ENCODE data around the gene FCHSD1. TPM values are rescaled to one million over a fixed set of nuclear protein-coding genes. Genes with fewer than 3 reads are reported as not detected.

Gene FCHSD1
- total RNA-seq, 1 donor from 2014 or later: 28.6 TPM

DNA sequence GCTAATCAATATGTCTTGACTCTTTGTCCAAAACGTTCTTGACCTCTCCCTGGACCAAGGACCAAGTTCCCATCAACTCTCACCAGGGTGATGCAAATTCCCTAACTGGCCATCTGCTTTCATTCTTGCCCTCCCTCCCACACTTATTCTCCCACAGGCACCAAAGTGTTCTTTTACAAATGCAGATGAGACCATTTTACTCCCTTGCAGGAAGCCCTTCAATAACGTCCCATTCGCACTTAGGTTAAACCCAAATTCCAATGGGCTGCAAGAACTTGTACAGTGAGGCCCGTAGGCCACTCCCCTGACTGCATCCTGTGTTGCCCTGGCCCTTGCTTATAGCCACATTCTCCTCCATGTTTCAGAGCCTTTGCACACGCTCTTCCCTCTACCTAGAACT lies 23.5 kb upstream of the FCHSD1 start:
- no peaks in the 10 kb centered on the region for H3K27me3 Mint-ChIP-seq (ENCODE audit: unreplicated experiment)
- DNase-seq (ENCODE audit: extremely low spot score, unreplicated experiment): no peak

DNA sequence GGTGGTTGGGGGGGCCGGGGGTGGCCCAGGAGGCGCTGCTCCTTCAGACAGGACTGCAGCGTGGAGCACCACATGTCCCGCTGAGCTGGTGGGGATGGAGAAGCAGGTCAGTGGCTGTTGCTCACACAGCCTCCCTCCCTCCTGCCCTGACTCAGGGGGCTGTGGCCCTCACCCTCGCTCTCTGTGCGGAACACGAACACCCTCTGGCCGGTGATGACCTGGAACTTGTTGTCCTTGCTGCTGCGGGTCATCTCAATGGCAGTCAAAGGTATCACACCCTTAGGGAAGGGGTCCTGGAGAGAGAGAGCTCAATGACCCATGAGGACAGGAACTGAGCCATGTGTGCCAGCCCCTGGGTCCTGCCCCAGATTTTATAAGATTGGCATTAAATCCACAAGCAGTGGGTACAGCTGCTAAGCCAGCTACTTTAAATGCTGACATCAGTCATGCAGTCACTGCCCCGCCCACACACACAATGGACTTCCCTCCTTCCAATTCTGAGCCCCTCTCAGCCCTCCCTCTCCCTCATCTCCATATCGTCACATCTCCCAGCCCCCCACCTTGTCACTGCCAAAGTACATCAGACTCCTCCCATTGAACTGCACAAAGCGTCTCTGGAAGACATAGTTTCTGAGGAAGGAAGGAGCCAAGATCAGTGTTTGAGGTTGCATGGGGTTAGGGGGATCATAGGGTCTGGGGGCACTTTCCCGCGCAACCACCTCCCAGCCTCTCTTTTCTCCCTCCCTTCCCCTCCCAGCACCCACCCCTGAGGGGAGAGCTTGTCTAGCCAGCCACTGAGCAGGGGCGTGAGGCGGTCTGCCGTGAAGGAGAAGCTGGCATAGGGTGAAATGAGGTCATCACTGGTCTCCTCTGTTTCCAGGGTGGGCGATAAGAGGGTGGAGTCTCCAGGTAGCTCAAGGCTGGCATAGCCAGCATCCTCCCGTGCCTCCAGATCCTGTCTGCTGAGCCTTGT lies 21.9 kb upstream of the FCHSD1 start:
- no peak overlapping the region for H3K4me3 Mint-ChIP-seq (ENCODE audit: unreplicated experiment)
- TF ChIP-seq, protein P1, sequence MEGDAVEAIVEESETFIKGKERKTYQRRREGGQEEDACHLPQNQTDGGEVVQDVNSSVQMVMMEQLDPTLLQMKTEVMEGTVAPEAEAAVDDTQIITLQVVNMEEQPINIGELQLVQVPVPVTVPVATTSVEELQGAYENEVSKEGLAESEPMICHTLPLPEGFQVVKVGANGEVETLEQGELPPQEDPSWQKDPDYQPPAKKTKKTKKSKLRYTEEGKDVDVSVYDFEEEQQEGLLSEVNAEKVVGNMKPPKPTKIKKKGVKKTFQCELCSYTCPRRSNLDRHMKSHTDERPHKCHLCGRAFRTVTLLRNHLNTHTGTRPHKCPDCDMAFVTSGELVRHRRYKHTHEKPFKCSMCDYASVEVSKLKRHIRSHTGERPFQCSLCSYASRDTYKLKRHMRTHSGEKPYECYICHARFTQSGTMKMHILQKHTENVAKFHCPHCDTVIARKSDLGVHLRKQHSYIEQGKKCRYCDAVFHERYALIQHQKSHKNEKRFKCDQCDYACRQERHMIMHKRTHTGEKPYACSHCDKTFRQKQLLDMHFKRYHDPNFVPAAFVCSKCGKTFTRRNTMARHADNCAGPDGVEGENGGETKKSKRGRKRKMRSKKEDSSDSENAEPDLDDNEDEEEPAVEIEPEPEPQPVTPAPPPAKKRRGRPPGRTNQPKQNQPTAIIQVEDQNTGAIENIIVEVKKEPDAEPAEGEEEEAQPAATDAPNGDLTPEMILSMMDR (IDR thresholded peaks at IDR 0.05): no peak
- H3K27ac Mint-ChIP-seq (ENCODE audit: unreplicated experiment): no peak overlapping the region
- H3K9me3 Mint-ChIP-seq (ENCODE audit: unreplicated experiment): no peaks in the 10 kb centered on the region
- H3K27me3 Mint-ChIP-seq (ENCODE audit: unreplicated experiment): no peaks in the 10 kb centered on the region
- DNase-seq (ENCODE audit: extremely low spot score, unreplicated experiment): no peak
- no peaks in the 10 kb centered on the region for H3K4me1 Mint-ChIP-seq (ENCODE audit: unreplicated experiment)
- H3K36me3 Mint-ChIP-seq (ENCODE audit: unreplicated experiment): no peaks in the 10 kb centered on the region

More for the DNA sequence above, 23.5 kb upstream of the FCHSD1 start:
- no peak overlapping the region for H3K4me3 Mint-ChIP-seq (ENCODE audit: unreplicated experiment)
- H3K4me1 Mint-ChIP-seq (ENCODE audit: unreplicated experiment): no peaks in the 10 kb centered on the region
- H3K27ac Mint-ChIP-seq (ENCODE audit: unreplicated experiment): no peak overlapping the region
- no peaks in the 10 kb centered on the region for H3K36me3 Mint-ChIP-seq (ENCODE audit: unreplicated experiment)
- TF ChIP-seq, protein P1 (IDR thresholded peaks at IDR 0.05): no peak
- H3K9me3 Mint-ChIP-seq (ENCODE audit: unreplicated experiment): no peaks in the 10 kb centered on the region

DNA sequence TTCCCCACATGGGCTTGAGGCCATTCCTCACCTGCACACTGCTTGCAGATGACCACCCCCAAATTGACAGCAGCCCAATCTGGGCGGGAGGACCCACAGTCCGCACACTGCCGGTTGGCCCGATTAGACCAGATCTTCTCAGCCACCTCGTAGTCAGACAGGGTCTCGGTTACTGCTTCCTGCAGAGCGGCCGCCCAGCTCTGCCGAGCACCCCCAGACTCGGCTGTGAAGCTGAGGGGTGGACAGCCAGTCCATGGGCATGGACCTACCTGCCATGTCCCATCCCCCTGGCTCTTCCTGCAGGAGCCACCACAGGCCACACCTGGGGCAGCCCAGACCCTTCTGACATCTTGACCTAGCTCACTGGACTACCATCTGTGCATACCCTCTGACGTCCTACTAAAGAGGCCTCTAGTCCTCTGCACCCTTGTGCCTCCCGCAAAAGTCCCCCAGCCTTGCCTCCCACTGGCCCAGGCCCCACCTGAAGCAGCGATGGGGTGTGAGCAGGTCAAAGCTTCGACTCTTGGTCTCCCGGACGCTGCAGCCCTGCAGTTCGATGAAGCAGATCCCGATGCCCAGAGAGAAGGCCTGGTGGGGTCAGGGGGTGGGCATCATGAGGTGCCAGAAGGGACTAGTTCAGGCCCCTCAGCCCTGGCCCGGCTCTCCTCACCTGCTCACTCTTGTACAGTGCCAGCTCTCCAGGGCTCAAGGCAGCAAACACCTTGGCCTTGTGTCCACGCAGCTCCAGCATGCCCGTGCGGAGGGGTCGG lies 21.0 kb upstream of the FCHSD1 start:
- DNase-seq (ENCODE audit: extremely low spot score, unreplicated experiment): no peak
- no peak overlapping the region for H3K27ac Mint-ChIP-seq (ENCODE audit: unreplicated experiment)
- TF ChIP-seq, protein P1 (IDR thresholded peaks at IDR 0.05): no peak
- no peaks in the 10 kb centered on the region for H3K9me3 Mint-ChIP-seq (ENCODE audit: unreplicated experiment)
- no peak overlapping the region for H3K4me3 Mint-ChIP-seq (ENCODE audit: unreplicated experiment)
- H3K27me3 Mint-ChIP-seq (ENCODE audit: unreplicated experiment): no peaks in the 10 kb centered on the region
- no peaks in the 10 kb centered on the region for H3K4me1 Mint-ChIP-seq (ENCODE audit: unreplicated experiment)
- no peaks in the 10 kb centered on the region for H3K36me3 Mint-ChIP-seq (ENCODE audit: unreplicated experiment)

- no peaks in the 10 kb centered on the region for H3K27me3 Mint-ChIP-seq (ENCODE audit: unreplicated experiment)
- H3K9me3 Mint-ChIP-seq (ENCODE audit: unreplicated experiment): no peaks in the 10 kb centered on the region
- TF ChIP-seq, protein P1 (IDR thresholded peaks at IDR 0.05): no peak
- no peak for DNase-seq (ENCODE audit: extremely low spot score, unreplicated experiment)
- no peaks in the 10 kb centered on the region for H3K36me3 Mint-ChIP-seq (ENCODE audit: unreplicated experiment)
- H3K27ac Mint-ChIP-seq (ENCODE audit: unreplicated experiment): no peak overlapping the region
- no peak overlapping the region for H3K4me3 Mint-ChIP-seq (ENCODE audit: unreplicated experiment)
- no peaks in the 10 kb centered on the region for H3K4me1 Mint-ChIP-seq (ENCODE audit: unreplicated experiment)
These were observed 18.3 kb upstream of the FCHSD1 start for GRCh38 chr5:141669520-141669919.
